KMS-11 (cell line): ENCODE data around the gene WDR4.

Source experiments
- H2AFZ ChIP-seq: fragments of 200-600 bp; sonication (generic); 2 replicates; pipeline ENCODE4 v1.6.1; 2016; ENCODE audit warnings: antibody characterized with exemption, mixed run types, low read depth
- H3K27ac ChIP-seq: fragments of 200-600 bp; sonication (generic); 2 replicates; pipeline ENCODE4 v1.6.1; 2016; ENCODE audit warnings: mild to moderate bottlenecking, mixed run types
- H3K27me3 ChIP-seq: fragments of 200-600 bp; sonication (generic); 2 replicates; pipeline ENCODE4 v1.6.1; 2017; ENCODE audit warnings: mild to moderate bottlenecking, low read depth, mixed run types, moderate library complexity; ENCODE audit not compliant: insufficient read depth
- H3K36me3 ChIP-seq: fragments of 200-600 bp; sonication (generic); 2 replicates; pipeline ENCODE4 v1.6.1; 2017; ENCODE audit warnings: mild to moderate bottlenecking, mixed run types; ENCODE audit not compliant: insufficient read depth
- H3K4me1 ChIP-seq: fragments of 200-600 bp; sonication (generic); 2 replicates; pipeline ENCODE4 v1.6.1; 2016; ENCODE audit warnings: mild to moderate bottlenecking, low read depth, mixed run types; ENCODE audit not compliant: poor library complexity, severe bottlenecking
- H3K4me2 ChIP-seq: fragments of 200-600 bp; sonication (generic); 2 replicates; pipeline ENCODE4 v1.7.0; 2016; ENCODE audit warnings: mild to moderate bottlenecking, mixed run types
- H3K4me3 ChIP-seq: fragments of 200-600 bp; sonication (generic); IDR thresholded peaks from 2 replicates; pipeline ENCODE4 v1.6.1; 2017; ENCODE audit warnings: low read depth, low read length, mixed read lengths; ENCODE audit not compliant: insufficient read depth
- H3K79me2 ChIP-seq: fragments of 200-600 bp; sonication (generic); 2 replicates; pipeline ENCODE4 v1.6.1; 2016; ENCODE audit warnings: low read depth, mixed run types; ENCODE audit not compliant: insufficient read depth
- H3K9ac ChIP-seq: fragments of 200-600 bp; sonication (generic); 2 replicates; pipeline ENCODE4 v1.6.1; 2016; ENCODE audit warnings: mild to moderate bottlenecking, mixed run types
- H4K20me1 ChIP-seq: fragments of 200-600 bp; sonication (generic); 2 replicates; pipeline ENCODE4 v1.6.1; 2016; ENCODE audit warnings: mild to moderate bottlenecking, mixed run types; ENCODE audit not compliant: insufficient read depth
- TF ChIP-seq, protein P1 (sequence below): fragments of 200-600 bp; sonication (generic); conservative IDR thresholded peaks from 2 replicates; pipeline ENCODE4 v1.6.1; 2017; ENCODE audit warnings: low read depth, mild to moderate bottlenecking, antibody characterized with exemption, low read length, moderate library complexity, mixed read lengths

The WDR4 gene

DNA sequence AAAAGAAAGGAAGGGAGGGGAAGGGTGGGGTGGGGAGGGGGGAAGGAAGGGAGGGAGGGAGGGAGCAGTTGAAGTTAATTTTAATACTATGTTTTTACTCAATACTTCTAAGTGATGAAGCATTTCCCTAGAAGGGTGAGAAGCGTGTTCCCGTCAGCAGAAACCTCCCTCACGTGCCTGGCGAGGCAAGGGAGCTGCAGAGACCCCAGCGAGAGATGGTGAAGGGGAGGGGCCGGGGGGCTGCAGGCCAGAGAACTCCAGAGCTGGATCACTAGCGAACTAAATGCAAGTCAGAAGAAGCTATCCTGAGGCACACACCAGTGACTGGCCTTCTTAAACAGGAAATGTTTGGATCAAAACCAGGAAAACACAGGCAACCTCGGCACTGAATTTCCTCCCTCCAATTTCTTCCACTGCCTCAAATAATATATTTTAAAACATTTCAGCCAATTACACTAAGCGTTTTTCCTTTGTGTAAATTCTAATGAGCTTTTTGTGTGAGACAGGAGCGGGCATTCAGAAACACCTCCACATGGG, 18.0 kb downstream of the WDR4 start:
- no peak overlapping the region for H3K4me3 ChIP-seq
- no peak overlapping the region for H3K27ac ChIP-seq
- H3K36me3 ChIP-seq = peaks cover 4% of the 10 kb centered on the region; the same call in 1 of the 2 replicates
- H3K4me2 ChIP-seq = no peak overlapping the region
- no peak overlapping the region for H3K9ac ChIP-seq
- TF ChIP-seq, protein P1, sequence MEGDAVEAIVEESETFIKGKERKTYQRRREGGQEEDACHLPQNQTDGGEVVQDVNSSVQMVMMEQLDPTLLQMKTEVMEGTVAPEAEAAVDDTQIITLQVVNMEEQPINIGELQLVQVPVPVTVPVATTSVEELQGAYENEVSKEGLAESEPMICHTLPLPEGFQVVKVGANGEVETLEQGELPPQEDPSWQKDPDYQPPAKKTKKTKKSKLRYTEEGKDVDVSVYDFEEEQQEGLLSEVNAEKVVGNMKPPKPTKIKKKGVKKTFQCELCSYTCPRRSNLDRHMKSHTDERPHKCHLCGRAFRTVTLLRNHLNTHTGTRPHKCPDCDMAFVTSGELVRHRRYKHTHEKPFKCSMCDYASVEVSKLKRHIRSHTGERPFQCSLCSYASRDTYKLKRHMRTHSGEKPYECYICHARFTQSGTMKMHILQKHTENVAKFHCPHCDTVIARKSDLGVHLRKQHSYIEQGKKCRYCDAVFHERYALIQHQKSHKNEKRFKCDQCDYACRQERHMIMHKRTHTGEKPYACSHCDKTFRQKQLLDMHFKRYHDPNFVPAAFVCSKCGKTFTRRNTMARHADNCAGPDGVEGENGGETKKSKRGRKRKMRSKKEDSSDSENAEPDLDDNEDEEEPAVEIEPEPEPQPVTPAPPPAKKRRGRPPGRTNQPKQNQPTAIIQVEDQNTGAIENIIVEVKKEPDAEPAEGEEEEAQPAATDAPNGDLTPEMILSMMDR = no peak
- peaks cover 28% of the 10 kb centered on the region; the same call in 1 of the 2 replicates for H4K20me1 ChIP-seq
- H3K4me1 ChIP-seq = no peaks in the 10 kb centered on the region
- H3K79me2 ChIP-seq = peaks cover 75% of the 10 kb centered on the region
- no peak overlapping the region for H2AFZ ChIP-seq
- no peaks in the 10 kb centered on the region for H3K27me3 ChIP-seq

DNA sequence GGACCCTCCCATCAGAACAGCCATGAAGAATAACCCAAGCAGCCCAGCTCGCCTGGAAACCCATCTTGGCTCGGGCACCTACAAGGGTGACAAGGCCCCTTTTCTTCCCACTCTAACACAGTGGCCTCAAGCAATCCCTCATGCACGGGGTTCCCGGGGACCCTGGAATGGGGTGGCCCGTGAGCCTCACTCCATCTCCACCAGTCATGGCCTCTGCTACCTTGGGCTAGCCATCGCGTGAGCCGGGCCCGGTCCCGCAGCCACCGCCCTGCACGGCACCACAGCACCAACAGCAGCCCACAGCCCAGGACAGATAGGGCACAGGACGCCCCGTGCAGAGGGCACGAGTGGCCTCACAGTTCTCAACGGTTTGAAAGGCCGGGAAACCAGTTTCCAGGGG, 19.0 kb downstream of the WDR4 start:
- H3K4me1 ChIP-seq = no peaks in the 10 kb centered on the region
- no peak overlapping the region for H3K9ac ChIP-seq
- no peak overlapping the region for H2AFZ ChIP-seq
- H4K20me1 ChIP-seq = peaks cover 18% of the 10 kb centered on the region; the same call in 1 of the 2 replicates
- H3K36me3 ChIP-seq = peaks cover 12% of the 10 kb centered on the region; the same call in 1 of the 2 replicates
- TF ChIP-seq, protein P1 = no peak
- no peak overlapping the region for H3K4me2 ChIP-seq
- peaks cover 64% of the 10 kb centered on the region for H3K79me2 ChIP-seq
- H3K4me3 ChIP-seq = no peak overlapping the region
- no peak overlapping the region for H3K27ac ChIP-seq
- H3K27me3 ChIP-seq = no peaks in the 10 kb centered on the region

DNA sequence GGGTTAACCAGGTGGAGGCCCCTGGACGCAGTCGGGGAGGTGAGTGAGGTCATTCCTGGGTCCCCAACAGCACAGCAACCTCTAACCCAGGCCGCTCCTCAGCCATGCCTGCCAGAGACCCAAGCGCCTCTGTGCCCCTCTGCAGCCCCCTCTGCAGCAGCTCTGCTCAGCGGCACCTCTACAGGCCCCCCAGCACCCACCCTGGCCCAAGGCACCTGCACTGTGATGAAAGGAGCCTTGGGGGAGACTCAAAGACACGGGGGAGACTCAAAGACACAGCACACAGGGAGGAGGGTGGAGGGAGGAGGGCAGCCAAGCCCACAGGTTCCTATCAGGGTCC, 19.5 kb downstream of the WDR4 start:
- Histone ChIP-seq H2AFZ (no peak overlapping the region), H3K4me1 (no peaks in the 10 kb centered on the region), H3K27ac (no peak overlapping the region), H3K4me3 (no peak overlapping the region), H4K20me1 (0 out of 2 replicates have a peak, but pooled peaks cover 13% of the 10 kb centered on the region), H3K36me3 (peaks cover 17% of the 10 kb centered on the region; the same call in 1 of the 2 replicates), H3K4me2 (no peak overlapping the region), H3K27me3 (no peaks in the 10 kb centered on the region), H3K79me2 (peaks cover 60% of the 10 kb centered on the region), H3K9ac (no peak overlapping the region)
- TF ChIP-seq, protein P1 = no peak

DNA sequence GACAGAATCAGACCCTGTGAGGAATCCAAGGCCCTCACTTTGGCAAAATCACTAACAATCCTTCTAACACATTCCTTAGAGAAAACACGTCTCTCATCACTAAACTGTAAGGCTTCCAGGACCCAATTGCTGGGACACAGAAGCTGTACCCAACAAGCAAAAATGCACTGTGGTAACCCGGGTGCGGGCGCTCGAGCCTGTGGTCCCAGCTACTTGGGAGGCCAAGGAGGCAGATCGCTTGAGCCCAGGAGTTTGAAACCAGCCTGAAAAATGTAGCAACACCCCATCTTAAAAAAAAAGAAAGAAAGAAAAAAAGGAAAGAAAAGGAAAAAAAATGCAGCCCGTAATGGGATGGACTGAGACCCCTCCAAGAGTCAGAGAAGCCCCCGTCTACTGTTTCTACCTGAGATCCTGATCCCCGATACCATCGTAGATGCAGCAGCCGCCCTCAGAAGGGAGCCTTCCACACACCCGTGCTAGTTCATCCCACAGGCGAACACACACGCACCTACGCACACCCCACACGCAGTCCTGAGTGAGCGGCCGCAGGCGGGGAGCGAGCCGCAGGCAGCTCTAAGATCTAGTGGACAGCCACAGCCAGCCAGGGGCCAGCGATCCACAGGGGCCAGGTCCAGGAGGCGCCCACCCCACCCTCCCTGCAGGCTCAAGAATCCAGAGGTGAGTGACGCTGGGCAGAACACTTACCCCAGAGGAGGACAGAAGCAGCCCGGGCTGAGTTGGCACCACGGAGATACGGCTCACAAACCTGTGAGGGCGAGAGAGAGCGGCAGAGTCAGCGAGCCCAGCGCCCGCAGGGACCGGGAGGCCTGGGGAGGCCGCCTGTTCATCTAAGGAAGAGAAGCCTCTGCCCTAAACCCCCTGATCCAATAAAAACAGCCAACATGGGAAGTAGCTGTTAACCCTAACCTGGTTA, 20.1 kb downstream of the WDR4 start:
- Histone ChIP-seq H3K36me3 (peaks cover 24% of the 10 kb centered on the region; the same call in 1 of the 2 replicates), H4K20me1 (0 out of 2 replicates have a peak, but pooled peaks cover 10% of the 10 kb centered on the region)

More for the DNA sequence above, 20.1 kb downstream of the WDR4 start:
- Histone ChIP-seq H3K4me1 (no peaks in the 10 kb centered on the region), H2AFZ (no peak overlapping the region), H3K27ac (no peak overlapping the region), H3K27me3 (no peaks in the 10 kb centered on the region), H3K9ac (no peak overlapping the region), H3K4me3 (no peak overlapping the region), H3K79me2 (peaks cover 59% of the 10 kb centered on the region; the same call in 1 of the 2 replicates), H3K4me2 (no peak overlapping the region)
- TF ChIP-seq, protein P1 = no peak
